HG03060 (cell line): ENCODE measurements around the gene LRMDA.
"Not testable (repeated sequence)": the region's sequence is repeated elsewhere in the genome, so short reads cannot be mapped to it uniquely, and the experiment has no call there.

Experiments used
- ATAC-seq: cut with Tn5 transposase; IDR thresholded peaks from one replicate; pipeline ENCODE4 v1.9.1; 2021; ENCODE audit warnings: low read depth, moderate number of reproducible peaks; ENCODE audit not compliant: unreplicated experiment

LRMDA gene

DNA sequence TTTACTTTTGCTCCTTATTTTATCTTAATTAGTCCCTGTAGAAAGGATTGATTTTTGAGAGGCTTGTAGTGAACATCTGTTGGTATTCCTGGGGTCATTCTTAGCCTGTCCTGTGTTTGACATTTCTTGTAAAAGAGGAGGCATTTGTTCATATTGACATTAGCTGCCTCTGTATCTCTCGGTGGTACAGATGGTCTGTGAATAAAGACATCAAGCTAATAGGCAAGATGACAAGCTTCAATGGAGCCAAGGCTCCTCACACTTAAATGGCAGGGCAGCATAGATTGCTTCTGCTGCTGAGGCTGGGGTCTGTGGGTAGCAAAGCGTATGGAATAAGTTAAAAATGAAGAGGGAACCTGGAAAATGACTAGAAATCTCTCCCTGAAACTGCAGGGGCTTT is 687.6 kb downstream of the LRMDA start:
- no peak for ATAC-seq

DNA sequence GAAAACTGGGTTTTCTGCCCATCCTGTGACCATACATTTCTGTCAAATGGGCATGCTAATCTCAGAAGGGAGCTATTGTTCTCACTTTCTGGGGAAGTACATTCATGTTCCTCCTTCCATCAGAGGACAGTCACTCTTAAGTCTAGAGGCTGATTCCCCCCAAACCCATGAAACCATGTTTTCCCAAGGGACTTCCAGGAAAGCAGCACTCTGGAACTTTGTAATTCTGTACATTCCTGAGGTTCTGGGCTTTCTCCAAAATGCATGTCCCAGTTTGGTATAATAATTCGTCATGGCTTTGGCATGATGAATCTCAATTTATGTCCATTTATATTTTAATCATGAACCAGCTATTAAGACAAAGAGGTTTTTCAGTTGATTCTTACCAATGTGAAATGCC is 688.1 kb downstream of the LRMDA start:
- ATAC-seq: no peak

DNA sequence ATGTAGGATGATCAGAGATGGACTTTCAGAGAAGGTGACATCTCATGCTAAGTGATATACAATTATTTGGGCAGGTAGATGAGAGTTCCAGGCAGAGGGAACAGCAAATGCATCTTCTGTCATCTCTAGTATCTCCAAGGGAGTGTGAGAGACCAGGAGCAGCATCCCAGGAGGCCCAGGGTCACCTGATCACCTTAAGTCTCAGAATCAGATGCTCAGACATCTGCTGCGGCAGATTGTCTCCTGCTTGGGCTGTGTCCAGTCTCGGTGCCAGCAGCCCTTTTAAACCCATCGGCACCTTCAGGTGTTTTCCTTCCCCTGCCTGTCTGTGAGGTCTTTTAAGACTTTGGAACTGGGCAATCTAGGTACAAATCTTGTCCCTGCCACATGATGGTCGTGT is 690.6 kb downstream of the LRMDA start:
- no peak for ATAC-seq

DNA sequence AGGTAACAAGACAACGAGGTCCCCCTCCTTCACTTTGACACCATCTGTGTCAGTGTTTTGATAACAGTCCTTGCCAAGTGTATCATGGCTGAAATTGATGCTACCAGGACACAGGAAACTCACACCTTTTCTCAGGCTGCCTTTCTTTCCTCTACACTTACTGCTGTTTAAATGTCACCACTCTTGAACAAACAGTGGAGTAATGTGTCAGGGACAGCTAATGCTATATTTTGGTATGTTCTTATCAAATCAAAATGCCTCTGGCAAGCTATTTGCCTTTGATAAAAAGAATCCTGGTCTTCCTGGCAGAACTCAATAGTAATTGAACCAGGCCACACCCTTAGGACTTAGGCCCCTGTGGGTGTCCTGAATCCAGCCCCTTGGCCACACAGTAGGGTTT is 692.9 kb downstream of the LRMDA start:
- no peak for ATAC-seq

DNA sequence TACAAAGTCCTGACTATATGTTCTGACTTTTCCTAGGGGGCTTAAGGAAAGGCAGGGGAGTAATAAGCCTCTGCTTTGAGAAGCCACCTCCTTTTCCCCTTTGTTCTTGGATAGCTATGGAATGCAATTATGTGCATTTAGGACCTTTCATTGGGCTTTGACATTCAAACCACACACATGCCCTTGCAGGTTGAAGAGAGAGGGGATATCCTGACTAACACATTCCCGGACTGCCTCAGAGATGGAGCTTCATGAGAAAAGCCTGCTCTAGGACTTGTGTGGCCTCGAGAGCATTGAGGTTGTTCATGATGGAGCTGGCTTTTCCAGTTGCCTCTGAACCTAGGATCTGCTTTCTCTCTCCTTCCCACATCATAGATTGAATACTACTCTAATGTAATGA is 694.5 kb downstream of the LRMDA start:
- no peak for ATAC-seq

DNA sequence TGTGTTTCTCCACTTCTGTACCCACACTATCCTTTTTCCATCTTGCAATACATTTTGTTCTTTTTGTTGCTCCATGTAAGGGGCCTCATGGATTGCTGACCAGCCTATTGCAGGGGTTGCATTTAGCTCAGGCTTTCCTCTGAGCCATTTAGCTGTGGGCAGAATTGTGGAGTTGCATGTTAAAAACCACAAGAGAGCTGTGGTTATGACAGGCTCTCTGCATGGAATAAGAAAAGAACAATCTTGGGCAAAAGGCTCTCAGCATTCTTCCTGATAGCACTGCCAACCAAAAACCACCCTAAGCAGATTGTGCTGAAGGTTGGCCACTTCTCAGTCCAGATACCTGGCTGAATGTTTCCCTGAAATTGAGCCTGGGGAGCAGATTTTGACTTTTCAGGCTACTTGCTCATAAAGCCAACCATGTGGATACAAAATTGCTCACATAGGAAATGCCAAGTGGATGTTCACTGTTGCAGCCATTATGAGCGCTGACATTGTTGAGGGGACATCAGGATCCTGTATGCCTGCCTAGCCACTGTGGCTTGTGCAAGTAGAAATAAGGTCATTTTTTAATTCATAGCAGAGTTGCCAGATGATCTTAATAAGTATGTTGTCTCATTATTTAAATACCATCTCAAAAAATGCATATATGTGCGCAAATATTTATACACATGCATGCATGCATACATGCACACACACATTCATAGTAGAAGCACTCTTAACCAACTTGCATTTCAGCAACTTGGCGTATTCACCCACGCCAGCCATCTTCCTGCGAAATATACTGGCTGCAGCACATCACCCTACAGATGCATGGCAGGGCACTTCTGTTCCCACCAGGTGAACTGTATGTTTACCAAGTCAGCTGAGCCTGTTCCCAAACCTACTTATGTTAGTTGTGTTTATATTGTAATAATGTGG is 695.4 kb downstream of the LRMDA start:
- no peak for ATAC-seq

DNA sequence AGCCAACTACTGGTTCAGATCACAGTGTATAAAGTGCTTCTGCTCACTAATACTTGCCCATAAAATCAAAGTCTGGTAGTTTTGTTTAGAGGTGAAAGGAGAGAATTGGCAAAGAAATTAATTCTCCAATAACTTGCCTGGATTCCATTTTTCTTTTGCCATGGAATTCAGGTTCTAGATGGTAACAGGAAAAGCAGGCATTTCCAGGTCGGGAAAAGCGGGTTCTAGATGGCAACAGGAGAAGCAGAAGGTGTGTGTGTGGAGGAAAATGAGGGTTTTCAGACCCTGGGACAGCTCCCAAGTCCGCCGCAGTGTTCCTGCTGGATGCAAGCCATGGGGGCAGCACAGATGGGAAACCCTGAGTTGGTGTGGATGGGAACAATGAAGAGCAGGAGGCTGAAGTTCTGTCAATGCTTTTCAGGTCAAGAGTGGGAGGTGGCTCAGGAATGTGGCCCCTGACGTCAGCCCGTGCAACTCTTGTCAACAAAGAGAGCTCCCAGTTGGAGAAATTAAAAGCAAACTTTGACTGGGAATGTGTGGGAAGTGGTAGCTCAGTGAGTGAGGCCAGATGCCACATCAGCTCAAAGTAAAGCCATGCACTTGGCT is 696.7 kb downstream of the LRMDA start:
- ATAC-seq: no peak

DNA sequence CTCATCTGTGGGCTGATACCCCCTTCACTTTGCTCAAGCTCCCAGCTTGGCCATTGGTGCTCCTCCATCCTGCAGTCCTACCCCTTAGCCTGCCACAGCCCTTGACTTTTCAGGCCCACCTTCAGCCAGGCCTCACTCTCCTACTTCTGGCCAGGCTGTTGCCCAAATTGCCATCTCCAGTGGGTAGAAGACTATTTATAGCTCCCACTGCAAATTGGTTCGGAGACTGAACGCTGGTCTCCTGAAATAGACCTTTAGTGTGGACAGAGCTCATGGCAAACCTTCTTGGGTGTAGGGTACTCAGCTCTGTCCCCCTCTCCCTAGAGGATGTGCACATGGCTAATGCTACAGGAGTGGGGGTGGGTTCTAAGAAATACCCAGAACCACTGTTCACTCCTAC is 697.8 kb downstream of the LRMDA start:
- no peak for ATAC-seq

DNA sequence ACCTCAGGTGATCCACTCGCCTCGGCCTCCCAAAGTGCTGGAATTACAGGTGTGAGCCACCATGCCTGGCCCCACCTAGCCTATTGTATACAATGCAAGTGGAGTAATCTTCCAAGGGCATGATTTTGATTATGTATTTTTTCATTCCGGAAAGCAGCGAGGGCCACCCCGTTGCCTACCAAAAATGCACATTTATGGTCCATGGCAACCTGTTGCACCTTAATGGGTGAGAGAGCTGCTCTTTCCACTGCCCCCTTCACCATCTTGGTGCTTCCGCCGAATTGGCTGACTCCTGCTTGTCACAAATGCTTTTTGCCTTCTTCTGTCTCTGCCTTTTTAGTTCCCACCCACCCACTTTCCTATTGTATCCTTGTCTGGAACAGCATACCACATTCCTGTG is 699.5 kb downstream of the LRMDA start:
- ATAC-seq: no peak

DNA sequence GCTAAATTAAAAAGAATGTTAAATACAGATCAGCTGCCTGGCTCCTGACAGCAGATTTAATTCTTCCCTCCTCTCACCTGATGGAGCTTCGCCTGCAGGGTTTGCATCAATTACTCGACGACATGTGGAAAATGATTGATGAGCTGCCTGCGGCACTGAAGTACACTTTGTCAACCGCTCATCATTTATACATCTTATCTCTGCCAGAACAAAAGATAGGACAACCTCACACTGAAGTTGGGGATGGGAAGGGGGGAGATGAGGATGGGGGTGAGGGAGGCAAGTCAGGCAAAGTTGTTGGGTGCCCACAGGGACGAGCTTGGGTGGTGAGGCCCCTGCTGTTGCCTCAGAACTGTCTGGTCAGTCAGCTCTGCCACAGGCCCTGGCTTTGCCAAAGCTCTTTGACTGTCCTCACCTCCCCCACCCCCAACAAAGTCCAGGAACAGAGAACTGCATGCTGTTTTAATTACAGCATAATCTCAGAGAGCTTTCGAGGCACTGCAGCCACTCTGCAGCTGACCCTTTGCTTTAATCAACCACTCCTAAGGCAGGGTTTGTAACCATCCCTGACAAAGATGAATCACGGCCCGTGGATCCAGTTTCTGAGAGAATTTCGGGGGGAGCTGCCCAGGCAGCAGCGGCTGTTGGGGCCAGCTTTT is 702.3 kb downstream of the LRMDA start:
- ATAC-seq: no peak

DNA sequence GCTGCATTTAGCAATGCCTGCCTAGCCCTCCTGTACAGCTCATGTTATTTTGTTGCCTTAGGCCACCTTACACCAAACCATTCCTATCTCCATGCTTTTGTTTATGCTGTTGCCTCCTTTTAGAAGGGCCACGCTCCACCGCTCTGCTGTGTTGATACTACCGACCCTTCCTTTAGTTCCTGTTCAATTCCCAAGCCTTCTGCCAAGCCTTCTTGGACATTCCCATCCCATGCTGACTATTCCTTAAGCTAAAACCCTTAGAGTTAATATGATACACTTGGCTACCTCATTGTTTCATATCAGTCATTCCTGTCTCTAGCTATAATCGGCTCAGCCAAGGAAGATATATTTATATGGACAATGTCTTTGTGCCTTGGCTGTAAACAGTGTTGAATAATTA is 705.5 kb downstream of the LRMDA start:
- no peak for ATAC-seq

DNA sequence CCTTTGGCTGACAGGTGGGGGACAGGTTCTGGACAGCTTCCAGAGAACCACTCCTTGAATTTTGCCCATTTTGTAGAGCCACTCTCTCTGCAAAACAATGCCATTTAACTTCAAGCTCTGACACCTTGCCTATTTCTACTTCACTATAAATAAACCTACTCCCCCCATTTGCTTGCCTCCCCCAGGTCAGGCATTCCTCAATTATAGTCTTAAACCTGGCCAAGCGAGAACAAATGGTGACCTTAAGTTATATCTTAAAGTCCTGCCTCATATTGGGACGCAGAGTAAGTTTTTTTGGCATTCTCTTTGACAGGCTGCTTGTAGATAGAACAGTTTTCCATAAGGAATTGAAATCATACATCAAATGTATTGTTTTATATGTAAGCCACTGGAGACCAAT is 706.9 kb downstream of the LRMDA start:
- ATAC-seq: no peak

DNA sequence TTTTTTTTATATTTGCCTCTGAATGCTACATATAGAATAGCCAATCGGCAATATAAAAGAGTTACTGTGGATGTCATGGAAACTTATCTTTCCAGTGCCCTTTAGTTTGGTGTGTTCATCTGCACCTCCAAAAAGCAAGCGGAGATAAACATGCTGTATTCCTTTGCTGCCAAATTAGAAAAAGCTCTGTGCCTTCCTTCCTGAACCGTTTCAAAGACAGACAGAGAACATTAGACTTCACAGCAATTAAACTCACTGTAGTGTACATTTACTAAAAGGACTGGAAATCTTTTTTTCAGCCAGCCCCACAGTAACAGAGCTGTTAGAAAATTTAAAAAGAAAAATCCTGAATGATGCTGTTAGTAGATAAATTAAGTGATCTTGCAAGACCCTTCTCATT is 707.5 kb downstream of the LRMDA start:
- no peak for ATAC-seq

DNA sequence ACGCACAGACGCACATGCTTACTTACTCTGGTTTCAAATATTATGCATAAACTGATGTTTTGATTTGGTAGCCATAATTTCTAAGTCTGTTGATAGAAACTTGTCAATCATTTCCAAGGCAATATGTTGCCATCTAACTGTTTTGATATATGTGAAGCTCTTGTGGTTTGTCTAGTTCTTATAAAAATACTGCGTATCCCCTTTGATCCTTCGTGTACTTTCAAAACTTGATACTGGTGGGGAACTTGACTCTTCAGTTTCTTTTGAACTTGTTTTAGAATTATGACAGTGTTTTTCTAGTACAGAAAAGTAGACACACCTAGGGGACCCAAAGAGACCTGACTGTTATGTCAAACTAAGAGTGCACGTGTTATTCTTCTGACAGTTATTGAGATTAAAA is 708.0 kb downstream of the LRMDA start:
- ATAC-seq: no peak

DNA sequence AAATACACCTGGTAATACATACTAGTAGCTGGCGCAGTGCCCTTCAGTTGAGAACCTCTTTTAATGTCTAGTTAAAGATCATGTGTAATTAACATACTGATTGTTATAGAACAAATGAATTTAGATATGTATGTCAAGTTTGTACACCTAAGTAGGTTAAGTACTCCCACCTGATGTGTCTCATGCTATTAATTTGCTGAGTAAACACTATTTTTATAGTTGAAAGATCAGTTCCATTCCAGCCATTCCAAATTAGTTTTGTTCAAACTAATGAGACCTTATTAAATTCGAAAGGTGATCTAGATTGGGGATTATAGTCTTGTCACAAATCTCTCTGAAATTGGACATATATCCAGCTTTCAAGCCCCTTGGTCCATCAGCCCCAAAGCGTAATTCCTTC is 710.0 kb downstream of the LRMDA start:
- ATAC-seq: no peak

DNA sequence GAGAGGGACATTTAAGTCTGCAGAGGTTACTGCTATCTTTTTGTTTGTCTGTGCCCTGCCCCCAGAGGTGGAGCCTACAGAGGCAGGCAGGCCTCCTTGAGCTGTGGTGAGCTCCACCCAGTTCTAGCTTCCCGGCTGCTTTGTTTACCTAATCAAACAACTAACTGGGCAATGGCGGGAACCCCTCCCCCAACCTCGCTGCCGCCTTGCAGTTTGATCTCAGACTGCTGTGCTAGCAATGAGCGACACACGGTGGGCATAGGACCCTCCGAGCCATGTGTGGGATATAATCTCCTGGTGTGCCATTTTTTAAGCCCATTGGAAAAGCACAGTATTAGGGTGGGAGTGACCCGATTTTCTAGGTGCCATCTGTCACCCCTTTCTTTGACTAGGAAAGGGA is 716.8 kb downstream of the LRMDA start:
- not testable (repeated sequence) for ATAC-seq

DNA sequence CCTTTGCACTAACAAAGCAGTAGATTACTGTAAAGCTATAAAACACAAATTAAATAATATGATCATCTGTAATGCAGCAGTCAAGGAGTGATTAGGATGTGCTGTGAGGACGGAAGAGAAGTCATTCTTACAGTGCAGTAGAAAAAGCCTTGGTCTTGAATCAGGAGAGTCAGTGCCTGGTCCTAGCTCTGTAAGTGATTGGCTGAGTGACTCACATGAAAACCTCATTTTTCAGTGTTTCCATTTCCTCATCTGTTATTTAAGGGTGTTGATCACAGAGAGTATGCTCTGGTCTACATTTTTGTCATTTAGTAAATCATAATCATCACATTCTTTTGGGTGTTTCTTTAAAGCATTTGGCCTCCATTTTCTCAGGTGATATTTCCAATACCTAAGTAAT is 717.8 kb downstream of the LRMDA start:
- ATAC-seq: no peak

DNA sequence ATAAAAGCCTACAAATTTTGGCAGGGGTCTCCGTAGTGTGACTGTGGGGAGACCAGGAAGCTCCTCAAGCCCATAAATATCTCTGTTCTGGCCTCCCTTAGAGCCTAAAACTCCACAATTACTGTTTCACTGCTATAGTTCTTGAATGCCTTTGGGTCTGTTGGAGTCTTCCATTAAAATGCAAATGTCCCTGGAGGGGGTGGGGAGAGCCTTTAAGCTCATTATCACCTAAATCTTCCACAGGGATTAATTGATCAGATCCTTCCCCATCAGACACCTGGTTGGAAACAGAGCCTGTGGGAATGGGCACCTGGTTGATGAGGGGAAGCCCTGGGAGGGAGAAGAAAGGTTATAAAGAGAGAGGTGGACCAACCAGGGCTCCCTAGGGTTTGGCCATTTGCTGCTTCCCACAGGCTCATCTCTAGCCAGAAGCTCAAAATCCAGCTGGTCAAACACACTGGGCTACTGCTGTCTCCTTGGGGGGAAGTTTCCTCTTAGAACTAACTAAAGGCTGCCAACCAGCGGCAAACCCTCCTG is 718.2 kb downstream of the LRMDA start:
- ATAC-seq: no peak

DNA sequence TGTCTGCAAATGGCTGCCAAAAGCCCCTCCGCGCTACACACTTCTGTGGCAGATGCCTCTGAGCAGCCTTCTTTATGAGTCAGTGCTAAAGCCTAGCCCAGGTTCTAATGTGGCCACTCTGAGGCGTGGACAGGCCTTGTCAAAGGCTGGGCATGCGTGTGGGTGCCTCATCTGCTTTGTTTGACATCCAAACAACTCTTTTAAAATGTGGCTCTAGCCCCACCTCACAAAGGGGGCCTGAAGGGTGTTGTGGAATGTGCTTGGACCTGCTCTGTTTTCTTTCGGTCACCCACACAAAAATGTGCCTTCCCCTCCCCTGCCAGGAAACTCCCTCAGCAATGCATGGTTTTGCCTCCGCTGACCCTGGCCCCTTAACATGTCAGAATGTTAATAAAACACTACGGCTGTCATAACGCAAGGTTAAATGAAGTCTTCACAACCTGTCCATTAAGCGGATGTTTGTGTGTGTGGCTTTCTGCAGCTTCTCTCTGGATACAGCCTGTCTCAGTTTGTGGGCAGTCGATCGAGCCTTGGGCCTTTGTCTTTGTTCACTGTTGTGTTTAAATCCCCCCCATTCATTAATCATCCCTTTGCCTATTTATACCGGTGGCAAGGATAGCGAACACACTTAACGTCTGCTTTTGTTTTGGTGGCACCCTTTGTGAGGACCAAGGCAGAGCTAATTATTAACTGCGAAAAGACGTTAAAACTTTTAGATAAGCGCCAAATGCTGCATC is 718.9 kb downstream of the LRMDA start:
- no peak for ATAC-seq

DNA sequence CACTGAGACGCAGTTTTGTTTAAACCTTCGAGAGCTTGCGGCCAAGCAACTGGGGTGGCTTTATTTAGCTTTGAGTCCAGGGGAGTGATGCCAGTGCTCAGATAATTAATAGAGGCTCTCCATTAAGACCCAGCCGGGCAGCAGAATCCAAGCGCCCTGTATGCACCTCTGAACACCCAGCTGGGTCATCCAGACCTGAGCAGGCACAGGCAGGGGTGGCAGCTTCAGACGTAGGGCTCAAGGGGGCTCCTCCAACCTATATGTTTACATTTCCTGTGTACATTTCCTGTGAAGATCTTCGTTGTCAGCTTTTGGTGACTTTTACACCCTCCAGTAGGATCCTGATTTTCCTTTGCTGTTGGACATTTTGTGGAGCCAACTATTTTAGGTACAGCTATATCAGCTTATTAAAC is 719.5 kb downstream of the LRMDA start:
- no peak for ATAC-seq

DNA sequence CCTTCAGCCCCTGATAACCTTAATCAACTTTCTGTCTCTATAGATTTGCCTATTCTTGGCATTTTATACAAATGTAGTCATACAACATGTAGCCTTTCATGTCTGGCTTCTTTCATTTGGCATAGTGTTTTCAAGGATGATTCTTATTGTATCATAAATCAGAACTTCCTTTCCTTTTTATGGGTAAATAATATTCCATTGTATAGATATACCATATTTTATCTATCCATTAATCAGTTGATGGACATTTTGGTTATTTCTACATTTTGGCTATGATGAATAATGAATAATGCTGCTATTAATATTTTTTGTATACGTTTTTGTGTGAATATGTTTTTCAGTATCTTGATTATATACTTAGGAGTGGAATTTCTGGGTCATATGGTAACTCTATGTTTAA is 720.8 kb downstream of the LRMDA start:
- ATAC-seq: no peak
